GM23338 (cell line): ENCODE results near the gene PDE3A. TPM values are rescaled to one million over a fixed set of nuclear protein-coding genes. Genes with fewer than 3 reads are reported as not detected.

Experiments
- ATAC-seq: fragments of 200-7000 bp; cut with Tn5 transposase; 3 replicates; pipeline ENCODE4 v1.9.1; 2020
- DNase-seq: peaks from one replicate; pipeline ENCODE4 v3.0.0-alpha.2; 2015; ENCODE audit warnings: low spot score
- H2AFZ ChIP-seq: fragments of 200-600 bp; sonication (generic); 2 replicates; pipeline ENCODE4 v1.8.0; 2016; ENCODE audit warnings: antibody characterized with exemption, mild to moderate bottlenecking, moderate library complexity
- H3F3A ChIP-seq: fragments of 200-600 bp; sonication (generic); replicated peaks from 2 replicates; pipeline ENCODE4 v1.8.0; 2017; ENCODE audit warnings: antibody characterized with exemption, mixed run types, low read depth
- H3K27ac ChIP-seq: fragments of 200-600 bp; sonication (generic); 2 replicates; pipeline ENCODE4 v1.6.1; 2016; ENCODE audit warnings: low read depth
- H3K27me3 ChIP-seq: fragments of 200-600 bp; sonication (generic); 2 replicates; pipeline ENCODE4 v1.8.0; 2016; ENCODE audit warnings: mild to moderate bottlenecking, mixed run types, moderate library complexity; ENCODE audit not compliant: insufficient read depth
- H3K36me3 ChIP-seq: fragments of 200-600 bp; sonication (generic); 2 replicates; pipeline ENCODE4 v1.8.0; 2016; ENCODE audit warnings: mild to moderate bottlenecking; ENCODE audit not compliant: insufficient read depth
- H3K4me1 ChIP-seq: fragments of 200-600 bp; sonication (generic); 2 replicates; pipeline ENCODE4 v1.8.0; 2016; ENCODE audit warnings: mild to moderate bottlenecking, moderate library complexity; ENCODE audit not compliant: insufficient read depth
- H3K4me2 ChIP-seq: fragments of 200-600 bp; sonication (generic); 2 replicates; pipeline ENCODE4 v1.7.1; 2017; ENCODE audit warnings: mixed run types
- H3K4me3 ChIP-seq: fragments of 200-600 bp; sonication (generic); 2 replicates; pipeline ENCODE4 v1.6.1; 2016; ENCODE audit warnings: mixed run types
- H3K79me2 ChIP-seq: fragments of 200-600 bp; sonication (generic); replicated peaks from 2 replicates; pipeline ENCODE4 v1.8.0; 2017; ENCODE audit warnings: mild to moderate bottlenecking; ENCODE audit not compliant: insufficient read depth
- H3K9me2 ChIP-seq: fragments of 200-600 bp; sonication (generic); 2 replicates; pipeline ENCODE4 v1.8.0; 2017; ENCODE audit not compliant: insufficient read depth
- H4K20me1 ChIP-seq: fragments of 200-600 bp; sonication (generic); replicated peaks from 2 replicates; pipeline ENCODE4 v1.8.0; 2017; ENCODE audit warnings: mild to moderate bottlenecking; ENCODE audit not compliant: insufficient read depth
- H3K27ac Mint-ChIP-seq: 2 replicates; pipeline ENCODE4 v1.8.0; 2020; ENCODE audit warnings: inconsistent platforms, mild to moderate bottlenecking, moderate library complexity, mixed read lengths
- H3K27me3 Mint-ChIP-seq: 3 replicates; pipeline ENCODE4 v1.8.0; 2022; ENCODE audit warnings: low read depth, mild to moderate bottlenecking, moderate library complexity, mixed read lengths, inconsistent platforms; ENCODE audit not compliant: insufficient read depth, poor library complexity
- H3K36me3 Mint-ChIP-seq: 3 replicates; pipeline ENCODE4 v1.8.0; 2021; ENCODE audit warnings: low read depth, mild to moderate bottlenecking, inconsistent platforms, moderate library complexity, mixed read lengths
- H3K4me1 Mint-ChIP-seq: 3 replicates; pipeline ENCODE4 v1.8.0; 2020; ENCODE audit warnings: mild to moderate bottlenecking, inconsistent platforms, mixed read lengths
- H3K4me3 Mint-ChIP-seq: 3 replicates; pipeline ENCODE4 v1.8.0; 2021; ENCODE audit warnings: moderate library complexity, mild to moderate bottlenecking, inconsistent platforms, mixed read lengths
- H3K9me3 Mint-ChIP-seq: 3 replicates; pipeline ENCODE4 v1.8.0; 2020; ENCODE audit warnings: moderate library complexity, mild to moderate bottlenecking, inconsistent platforms, mixed read lengths
- CREB1 ChIP-seq: fragments of 250-450 bp; sonication (Bioruptor Pico); IDR thresholded peaks from 2 replicates; pipeline ENCODE4 v1.5.0; 2020; ENCODE audit warnings: low read depth, mild to moderate bottlenecking, moderate library complexity
- EZH2 ChIP-seq: fragments of 200-600 bp; sonication (generic); IDR thresholded peaks from one replicate; pipeline ENCODE4 v1.8.0; 2017; ENCODE audit warnings: antibody characterized with exemption, mild to moderate bottlenecking, low read depth; ENCODE audit not compliant: unreplicated experiment
- EZH2phosphoT487 ChIP-seq: fragments of 200-600 bp; sonication (generic); IDR thresholded peaks from one replicate; pipeline ENCODE4 v1.8.1; 2018; ENCODE audit warnings: antibody characterized with exemption; ENCODE audit not compliant: unreplicated experiment
- JUNB ChIP-seq: IDR thresholded peaks from one replicate; pipeline ENCODE4 v1.6.1; 2016; ENCODE audit warnings: antibody characterized with exemption; ENCODE audit not compliant: unreplicated experiment
- NANOG ChIP-seq: IDR thresholded peaks from 2 replicates; pipeline ENCODE4 v1.6.1; 2016; ENCODE audit warnings: antibody characterized with exemption, borderline replicate concordance
- POLR2AphosphoS5 ChIP-seq: IDR thresholded peaks from 2 replicates; pipeline ENCODE4 v1.6.1; 2016; ENCODE audit warnings: antibody characterized with exemption, low read depth
- STAT1 ChIP-seq: IDR thresholded peaks from one replicate; pipeline ENCODE4 v1.6.1; 2016; ENCODE audit warnings: antibody characterized with exemption; ENCODE audit not compliant: unreplicated experiment
- ZNF114 ChIP-seq: fragments of 250-450 bp; sonication (Bioruptor Pico); IDR thresholded peaks from 2 replicates; pipeline ENCODE4 v1.5.0; 2020; ENCODE audit warnings: mild to moderate bottlenecking, moderate library complexity
- ZNF331 ChIP-seq: fragments of 250-450 bp; sonication (Bioruptor Pico); IDR thresholded peaks from 2 replicates; pipeline ENCODE4 v1.5.0; 2020; ENCODE audit warnings: low read depth, mild to moderate bottlenecking, moderate library complexity
- polyA plus RNA-seq: library from polyadenylated mRNA; unstranded; fragments of >200 nt; fragmentation: Nextera tagmentation; extraction: Ambion mirVana; gene quantifications from 2 replicates; pipeline ENCODE4 v1.2.1, GENCODE V29; 2016
- total RNA-seq: library from RNA; depleted of rRNA; stranded (reverse); fragments of >200 nt; shearing (Covaris generic); gene quantifications from 2 replicates; pipeline ENCODE4 v1.2.3, GENCODE V29; 2014
- TF ChIP-seq, protein P1 (sequence below): IDR thresholded peaks from one replicate; pipeline ENCODE4 v1.6.1; 2018; ENCODE audit warnings: antibody characterized with exemption; ENCODE audit not compliant: unreplicated experiment
- TF ChIP-seq, protein P2 (sequence below): IDR thresholded peaks from 2 replicates; pipeline ENCODE4 v1.6.1; 2016; ENCODE audit warnings: antibody characterized with exemption
- TF ChIP-seq, protein P3 (sequence below), 2 experiments: fragments of 200-600 bp in 1 of 2; sonication (generic) in 1 of 2; conservative IDR thresholded peaks; 2 replicates each; pipeline versions ENCODE4 v1.5.1 to v1.6.1; 2016 to 2017; ENCODE audit warnings: antibody characterized with exemption in 2 of 2, low read depth in 2 of 2, mild to moderate bottlenecking in 2 of 2, moderate library complexity in 1 of 2
- TF ChIP-seq, protein P4 (sequence below): fragments of 250-450 bp; sonication (Bioruptor Pico); IDR thresholded peaks from 2 replicates; pipeline ENCODE4 v1.5.0; 2020; ENCODE audit warnings: mild to moderate bottlenecking, moderate library complexity

The PDE3A gene
- total and polyA plus RNA-seq, 2 experiments from 2014 or later = 2.7 to 9.2 TPM

DNA sequence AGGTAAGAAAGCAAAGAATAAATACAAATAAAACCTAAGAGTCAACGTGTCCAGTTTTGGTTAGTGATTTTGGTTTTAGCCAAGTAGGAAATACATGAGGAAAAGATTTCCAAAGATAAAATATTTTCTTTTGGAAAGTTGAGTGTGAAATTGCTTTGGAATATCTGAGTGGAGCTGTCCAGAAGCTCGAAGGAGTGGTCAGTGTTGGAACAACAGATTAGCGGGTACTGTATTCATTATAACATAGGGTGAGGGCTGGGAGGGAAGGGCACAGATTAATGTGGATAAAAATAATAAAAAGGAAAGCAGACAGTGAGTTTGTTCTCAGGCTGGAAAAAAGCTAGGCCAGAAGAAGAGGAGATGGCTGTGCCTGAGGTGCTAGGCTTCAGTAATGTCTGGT is 225.3 kb downstream of the PDE3A start:
- H3F3A ChIP-seq = no peaks in the 10 kb centered on the region
- no peak overlapping the region for H2AFZ ChIP-seq
- H3K27ac ChIP-seq = no peak overlapping the region
- H3K36me3 Mint-ChIP-seq = no peaks in the 10 kb centered on the region
- H3K27me3 ChIP-seq = no peaks in the 10 kb centered on the region
- no peak for ATAC-seq
- no peak overlapping the region for H3K27ac Mint-ChIP-seq
- H3K4me3 Mint-ChIP-seq = no peak overlapping the region
- peaks cover 2% of the 10 kb centered on the region for H3K27me3 Mint-ChIP-seq
- no peaks in the 10 kb centered on the region for H4K20me1 ChIP-seq
- no peak for DNase-seq
- peaks cover 8% of the 10 kb centered on the region; the same call in 2 of the 3 replicates for H3K4me1 Mint-ChIP-seq
- H3K4me2 ChIP-seq = no peak overlapping the region
- H3K4me3 ChIP-seq = no peak overlapping the region
- H3K4me1 ChIP-seq = no peaks in the 10 kb centered on the region
- no peak for TF ChIP-seq EZH2
- TF ChIP-seq ZNF114 (CRISPR knock-in tag) = no peak
- TF ChIP-seq, protein P1, sequence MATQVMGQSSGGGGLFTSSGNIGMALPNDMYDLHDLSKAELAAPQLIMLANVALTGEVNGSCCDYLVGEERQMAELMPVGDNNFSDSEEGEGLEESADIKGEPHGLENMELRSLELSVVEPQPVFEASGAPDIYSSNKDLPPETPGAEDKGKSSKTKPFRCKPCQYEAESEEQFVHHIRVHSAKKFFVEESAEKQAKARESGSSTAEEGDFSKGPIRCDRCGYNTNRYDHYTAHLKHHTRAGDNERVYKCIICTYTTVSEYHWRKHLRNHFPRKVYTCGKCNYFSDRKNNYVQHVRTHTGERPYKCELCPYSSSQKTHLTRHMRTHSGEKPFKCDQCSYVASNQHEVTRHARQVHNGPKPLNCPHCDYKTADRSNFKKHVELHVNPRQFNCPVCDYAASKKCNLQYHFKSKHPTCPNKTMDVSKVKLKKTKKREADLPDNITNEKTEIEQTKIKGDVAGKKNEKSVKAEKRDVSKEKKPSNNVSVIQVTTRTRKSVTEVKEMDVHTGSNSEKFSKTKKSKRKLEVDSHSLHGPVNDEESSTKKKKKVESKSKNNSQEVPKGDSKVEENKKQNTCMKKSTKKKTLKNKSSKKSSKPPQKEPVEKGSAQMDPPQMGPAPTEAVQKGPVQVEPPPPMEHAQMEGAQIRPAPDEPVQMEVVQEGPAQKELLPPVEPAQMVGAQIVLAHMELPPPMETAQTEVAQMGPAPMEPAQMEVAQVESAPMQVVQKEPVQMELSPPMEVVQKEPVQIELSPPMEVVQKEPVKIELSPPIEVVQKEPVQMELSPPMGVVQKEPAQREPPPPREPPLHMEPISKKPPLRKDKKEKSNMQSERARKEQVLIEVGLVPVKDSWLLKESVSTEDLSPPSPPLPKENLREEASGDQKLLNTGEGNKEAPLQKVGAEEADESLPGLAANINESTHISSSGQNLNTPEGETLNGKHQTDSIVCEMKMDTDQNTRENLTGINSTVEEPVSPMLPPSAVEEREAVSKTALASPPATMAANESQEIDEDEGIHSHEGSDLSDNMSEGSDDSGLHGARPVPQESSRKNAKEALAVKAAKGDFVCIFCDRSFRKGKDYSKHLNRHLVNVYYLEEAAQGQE = no peak
- no peak for TF ChIP-seq STAT1
- TF ChIP-seq EZH2phosphoT487 = no peak
- TF ChIP-seq CREB1 = no peak
- TF ChIP-seq NANOG = no peak
- TF ChIP-seq, protein P2, sequence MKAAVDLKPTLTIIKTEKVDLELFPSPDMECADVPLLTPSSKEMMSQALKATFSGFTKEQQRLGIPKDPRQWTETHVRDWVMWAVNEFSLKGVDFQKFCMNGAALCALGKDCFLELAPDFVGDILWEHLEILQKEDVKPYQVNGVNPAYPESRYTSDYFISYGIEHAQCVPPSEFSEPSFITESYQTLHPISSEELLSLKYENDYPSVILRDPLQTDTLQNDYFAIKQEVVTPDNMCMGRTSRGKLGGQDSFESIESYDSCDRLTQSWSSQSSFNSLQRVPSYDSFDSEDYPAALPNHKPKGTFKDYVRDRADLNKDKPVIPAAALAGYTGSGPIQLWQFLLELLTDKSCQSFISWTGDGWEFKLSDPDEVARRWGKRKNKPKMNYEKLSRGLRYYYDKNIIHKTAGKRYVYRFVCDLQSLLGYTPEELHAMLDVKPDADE = no peak
- no peak for TF ChIP-seq POLR2AphosphoS5
- TF ChIP-seq ZNF331 (CRISPR knock-in tag) = no peak
- TF ChIP-seq, protein P3, sequence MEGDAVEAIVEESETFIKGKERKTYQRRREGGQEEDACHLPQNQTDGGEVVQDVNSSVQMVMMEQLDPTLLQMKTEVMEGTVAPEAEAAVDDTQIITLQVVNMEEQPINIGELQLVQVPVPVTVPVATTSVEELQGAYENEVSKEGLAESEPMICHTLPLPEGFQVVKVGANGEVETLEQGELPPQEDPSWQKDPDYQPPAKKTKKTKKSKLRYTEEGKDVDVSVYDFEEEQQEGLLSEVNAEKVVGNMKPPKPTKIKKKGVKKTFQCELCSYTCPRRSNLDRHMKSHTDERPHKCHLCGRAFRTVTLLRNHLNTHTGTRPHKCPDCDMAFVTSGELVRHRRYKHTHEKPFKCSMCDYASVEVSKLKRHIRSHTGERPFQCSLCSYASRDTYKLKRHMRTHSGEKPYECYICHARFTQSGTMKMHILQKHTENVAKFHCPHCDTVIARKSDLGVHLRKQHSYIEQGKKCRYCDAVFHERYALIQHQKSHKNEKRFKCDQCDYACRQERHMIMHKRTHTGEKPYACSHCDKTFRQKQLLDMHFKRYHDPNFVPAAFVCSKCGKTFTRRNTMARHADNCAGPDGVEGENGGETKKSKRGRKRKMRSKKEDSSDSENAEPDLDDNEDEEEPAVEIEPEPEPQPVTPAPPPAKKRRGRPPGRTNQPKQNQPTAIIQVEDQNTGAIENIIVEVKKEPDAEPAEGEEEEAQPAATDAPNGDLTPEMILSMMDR (conservative IDR thresholded peaks at IDR 0.05; ENCODE audit: low read depth in 2 of 2) = no peak
- TF ChIP-seq JUNB = no peak
- TF ChIP-seq, protein P4, sequence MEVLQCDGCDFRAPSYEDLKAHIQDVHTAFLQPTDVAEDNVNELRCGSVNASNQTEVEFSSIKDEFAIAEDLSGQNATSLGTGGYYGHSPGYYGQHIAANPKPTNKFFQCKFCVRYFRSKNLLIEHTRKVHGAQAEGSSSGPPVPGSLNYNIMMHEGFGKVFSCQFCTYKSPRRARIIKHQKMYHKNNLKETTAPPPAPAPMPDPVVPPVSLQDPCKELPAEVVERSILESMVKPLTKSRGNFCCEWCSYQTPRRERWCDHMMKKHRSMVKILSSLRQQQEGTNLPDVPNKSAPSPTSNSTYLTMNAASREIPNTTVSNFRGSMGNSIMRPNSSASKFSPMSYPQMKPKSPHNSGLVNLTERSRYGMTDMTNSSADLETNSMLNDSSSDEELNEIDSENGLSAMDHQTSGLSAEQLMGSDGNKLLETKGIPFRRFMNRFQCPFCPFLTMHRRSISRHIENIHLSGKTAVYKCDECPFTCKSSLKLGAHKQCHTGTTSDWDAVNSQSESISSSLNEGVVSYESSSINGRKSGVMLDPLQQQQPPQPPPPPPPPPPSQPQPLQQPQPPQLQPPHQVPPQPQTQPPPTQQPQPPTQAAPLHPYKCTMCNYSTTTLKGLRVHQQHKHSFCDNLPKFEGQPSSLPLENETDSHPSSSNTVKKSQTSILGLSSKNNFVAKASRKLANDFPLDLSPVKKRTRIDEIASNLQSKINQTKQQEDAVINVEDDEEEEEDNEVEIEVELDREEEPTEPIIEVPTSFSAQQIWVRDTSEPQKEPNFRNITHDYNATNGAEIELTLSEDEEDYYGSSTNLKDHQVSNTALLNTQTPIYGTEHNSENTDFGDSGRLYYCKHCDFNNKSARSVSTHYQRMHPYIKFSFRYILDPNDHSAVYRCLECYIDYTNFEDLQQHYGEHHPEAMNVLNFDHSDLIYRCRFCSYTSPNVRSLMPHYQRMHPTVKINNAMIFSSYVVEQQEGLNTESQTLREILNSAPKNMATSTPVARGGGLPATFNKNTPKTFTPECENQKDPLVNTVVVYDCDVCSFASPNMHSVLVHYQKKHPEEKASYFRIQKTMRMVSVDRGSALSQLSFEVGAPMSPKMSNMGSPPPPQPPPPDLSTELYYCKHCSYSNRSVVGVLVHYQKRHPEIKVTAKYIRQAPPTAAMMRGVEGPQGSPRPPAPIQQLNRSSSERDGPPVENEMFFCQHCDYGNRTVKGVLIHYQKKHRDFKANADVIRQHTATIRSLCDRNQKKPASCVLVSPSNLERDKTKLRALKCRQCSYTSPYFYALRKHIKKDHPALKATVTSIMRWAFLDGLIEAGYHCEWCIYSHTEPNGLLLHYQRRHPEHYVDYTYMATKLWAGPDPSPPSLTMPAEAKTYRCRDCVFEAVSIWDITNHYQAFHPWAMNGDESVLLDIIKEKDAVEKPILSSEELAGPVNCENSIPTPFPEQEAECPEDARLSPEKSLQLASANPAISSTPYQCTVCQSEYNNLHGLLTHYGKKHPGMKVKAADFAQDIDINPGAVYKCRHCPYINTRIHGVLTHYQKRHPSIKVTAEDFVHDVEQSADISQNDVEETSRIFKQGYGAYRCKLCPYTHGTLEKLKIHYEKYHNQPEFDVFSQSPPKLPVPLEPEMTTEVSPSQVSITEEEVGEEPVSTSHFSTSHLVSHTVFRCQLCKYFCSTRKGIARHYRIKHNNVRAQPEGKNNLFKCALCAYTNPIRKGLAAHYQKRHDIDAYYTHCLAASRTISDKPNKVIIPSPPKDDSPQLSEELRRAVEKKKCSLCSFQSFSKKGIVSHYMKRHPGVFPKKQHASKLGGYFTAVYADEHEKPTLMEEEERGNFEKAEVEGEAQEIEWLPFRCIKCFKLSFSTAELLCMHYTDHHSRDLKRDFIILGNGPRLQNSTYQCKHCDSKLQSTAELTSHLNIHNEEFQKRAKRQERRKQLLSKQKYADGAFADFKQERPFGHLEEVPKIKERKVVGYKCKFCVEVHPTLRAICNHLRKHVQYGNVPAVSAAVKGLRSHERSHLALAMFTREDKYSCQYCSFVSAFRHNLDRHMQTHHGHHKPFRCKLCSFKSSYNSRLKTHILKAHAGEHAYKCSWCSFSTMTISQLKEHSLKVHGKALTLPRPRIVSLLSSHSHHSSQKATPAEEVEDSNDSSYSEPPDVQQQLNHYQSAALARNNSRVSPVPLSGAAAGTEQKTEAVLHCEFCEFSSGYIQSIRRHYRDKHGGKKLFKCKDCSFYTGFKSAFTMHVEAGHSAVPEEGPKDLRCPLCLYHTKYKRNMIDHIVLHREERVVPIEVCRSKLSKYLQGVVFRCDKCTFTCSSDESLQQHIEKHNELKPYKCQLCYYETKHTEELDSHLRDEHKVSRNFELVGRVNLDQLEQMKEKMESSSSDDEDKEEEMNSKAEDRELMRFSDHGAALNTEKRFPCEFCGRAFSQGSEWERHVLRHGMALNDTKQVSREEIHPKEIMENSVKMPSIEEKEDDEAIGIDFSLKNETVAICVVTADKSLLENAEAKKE (CRISPR knock-in tag) = no peak
- H3K9me2 ChIP-seq = no peaks in the 10 kb centered on the region
- H3K9me3 Mint-ChIP-seq = no peaks in the 10 kb centered on the region
- no peaks in the 10 kb centered on the region for H3K36me3 ChIP-seq
- no peaks in the 10 kb centered on the region for H3K79me2 ChIP-seq
